Endothelial cell of umbilical vein (primary cell): ENCODE measurements around the gene CARD9. TPM values are rescaled to one million over a fixed set of nuclear protein-coding genes. Genes with fewer than 3 reads are reported as not detected.

Source experiments
- BruUV-seq: library from RNA; stranded (reverse); fragments of 400-500 nt; replicated peaks from 2 replicates; lab custom pipeline; 2021; lab: Mats Ljungman, UMichigan
- CTCF ChIA-PET: fragments of 300-600, 350-600 bp; sonication (Branson Sonifier 250); formaldehyde crosslinking; loops from one replicate; lab custom pipeline; 2021; ENCODE audit warnings: antibody characterized with exemption, inconsistent platforms; lab: Charles Lee
- POLR2A ChIA-PET: fragments of 300-600, 350-600 bp; sonication (Branson Sonifier 250); formaldehyde crosslinking; loops from one replicate; lab custom pipeline; 2021; ENCODE audit warnings: antibody characterized with exemption, inconsistent platforms; lab: Charles Lee
- DNase-seq: peaks from one replicate; pipeline ENCODE4 v3.0.0-alpha.2; 2011; ENCODE audit warnings: low read depth, low spot score
- FAIRE-seq: peaks from 2 replicates; lab custom pipeline; 2011; peaks lifted over from hg19 to GRCh38; lab: Jason Lieb, UNC
- H2AFZ ChIP-seq: 2 replicates; pipeline ENCODE4 v1.6.0; 2012; ENCODE audit warnings: low read depth, low read length, control low read depth, inconsistent platforms
- H3K27ac ChIP-seq: 2 replicates; pipeline ENCODE4 v1.5.1; 2011; ENCODE audit warnings: low read depth, mild to moderate bottlenecking, control low read depth, low read length, moderate library complexity; ENCODE audit not compliant: insufficient read depth
- H3K27me3 ChIP-seq, 2 experiments: 2 replicates each; pipeline versions ENCODE4 v1.6.0 to v1.6.1; 2011; ENCODE audit warnings: low read length in 2 of 2, mixed read lengths in 1 of 2; ENCODE audit not compliant: control insufficient read depth in 2 of 2, insufficient read depth in 2 of 2
- H3K36me3 ChIP-seq, 2 experiments: 2 replicates in 1 of 2; 3 replicates in 1 of 2; pipeline ENCODE4 v1.5.1; 2011; ENCODE audit warnings: low read length in 2 of 2, mild to moderate bottlenecking in 1 of 2, moderate library complexity in 1 of 2; ENCODE audit not compliant: control insufficient read depth in 2 of 2, insufficient read depth in 2 of 2; ENCODE audit errors: extremely low read depth in 1 of 2
- H3K4me1 ChIP-seq: 3 replicates; pipeline ENCODE4 v1.5.1; 2011; ENCODE audit warnings: mild to moderate bottlenecking, low read length; ENCODE audit not compliant: control insufficient read depth, insufficient read depth; ENCODE audit errors: extremely low read depth
- H3K4me2 ChIP-seq: 2 replicates; pipeline ENCODE4 v1.6.1; 2011; ENCODE audit warnings: low read length, control low read depth, mixed read lengths; ENCODE audit not compliant: insufficient read depth
- H3K4me3 ChIP-seq, 3 experiments: fragments of 200-600 bp in 1 of 3; sonication (generic), shearing (Covaris generic) in 1 of 3; replicated peaks in 1 of 3; 2 replicates each; pipeline ENCODE4 v1.5.1; 2011 to 2016; ENCODE audit warnings: control low read depth in 3 of 3, low read length in 3 of 3, mild to moderate bottlenecking in 2 of 3, inconsistent platforms in 1 of 3, low read depth in 1 of 3, moderate library complexity in 1 of 3; ENCODE audit not compliant: insufficient read depth in 1 of 3
- H3K79me2 ChIP-seq: 2 replicates; pipeline ENCODE4 v1.6.0; 2012; ENCODE audit warnings: low read length, inconsistent platforms; ENCODE audit not compliant: control insufficient read depth, insufficient read depth
- H3K9ac ChIP-seq: replicated peaks from 2 replicates; pipeline ENCODE3; 2011; ENCODE audit warnings: low read length, control low read depth; ENCODE audit not compliant: insufficient read depth; ENCODE audit errors: extremely low read depth
- H3K9me1 ChIP-seq: replicated peaks from 3 replicates; pipeline ENCODE4 v1.6.0; 2011; ENCODE audit warnings: mild to moderate bottlenecking, low read length; ENCODE audit not compliant: control insufficient read depth, insufficient read depth; ENCODE audit errors: extremely low read depth
- H3K9me3 ChIP-seq: replicated peaks from 2 replicates; pipeline ENCODE4 v1.5.1; 2012; ENCODE audit warnings: low read length, inconsistent platforms; ENCODE audit not compliant: control insufficient read depth, insufficient read depth
- H4K20me1 ChIP-seq: replicated peaks from 2 replicates; pipeline ENCODE3; 2011; ENCODE audit warnings: mild to moderate bottlenecking, low read length; ENCODE audit not compliant: control insufficient read depth, insufficient read depth; ENCODE audit errors: extremely low read depth
- EZH2 ChIP-seq: IDR thresholded peaks from 2 replicates; pipeline ENCODE4 v1.6.1; 2012; ENCODE audit warnings: borderline replicate concordance, low read depth, mild to moderate bottlenecking, moderate library complexity, low read length, inconsistent platforms; ENCODE audit not compliant: severe bottlenecking
- FOS ChIP-seq: IDR thresholded peaks from 2 replicates; pipeline ENCODE4 v1.6.1; 2011; ENCODE audit warnings: mild to moderate bottlenecking, low read length, moderate library complexity, borderline replicate concordance; ENCODE audit not compliant: insufficient read depth
- GATA2 ChIP-seq: IDR thresholded peaks from 2 replicates; pipeline ENCODE4 v1.7.0; 2011; ENCODE audit warnings: low read depth, mild to moderate bottlenecking, moderate library complexity, mixed read lengths, low read length; ENCODE audit not compliant: insufficient read length, insufficient read depth
- JUN ChIP-seq: IDR thresholded peaks from 2 replicates; pipeline ENCODE4 v1.6.1; 2011; ENCODE audit warnings: borderline replicate concordance, low read depth; ENCODE audit not compliant: insufficient read length, insufficient read depth
- MYC ChIP-seq: IDR thresholded peaks from one replicate; pipeline ENCODE4 v1.6.1; 2011; ENCODE audit warnings: mild to moderate bottlenecking, low read depth, low read length
- POLR2A ChIP-seq: IDR thresholded peaks from 2 replicates; pipeline ENCODE4 v1.6.1; 2012; ENCODE audit warnings: low read depth, mild to moderate bottlenecking, control low read depth, low read length
- POLR2AphosphoS5 ChIP-seq: IDR thresholded peaks from 2 replicates; pipeline ENCODE4 v1.6.1; 2012; ENCODE audit warnings: low read depth, mild to moderate bottlenecking, control low read depth, low read length, moderate library complexity; ENCODE audit not compliant: insufficient read depth
- dilution Hi-C: fragments of 300-500 bp; cut with MboI; formaldehyde crosslinking; loops from one replicate; pipeline ENCODE4 v1.15.0; 2019; ENCODE audit warnings: low sequenced_read_pairs; ENCODE audit not compliant: extremely low pct_ligation_motif_present
- intact Hi-C: fragments of 100-400 bp; cut with micrococcal nuclease; formaldehyde crosslinking; loops from one replicate; pipeline ENCODE4 v1.10.0; 2022
- polyA plus RNA-seq, 4 experiments: library from polyadenylated mRNA; depleted of rRNA in 3 of 4; stranded (reverse) in 3 of 4; unstranded in 1 of 4; fragments of >200 nt; gene quantifications; 2 replicates each; pipeline versions ENCODE4 v1.2.1 to v1.2.3, GENCODE V29; 2011 to 2012; ENCODE audit warnings: missing spikeins in 1 of 4
- total RNA-seq: library from RNA; stranded (reverse); gene quantifications from 2 replicates; pipeline ENCODE4 v1.2.3, GENCODE V29; 2021
- TF ChIP-seq, protein P1 (sequence below), 2 donors: IDR thresholded peaks; 1 replicate in 1 of 2; 2 replicates in 1 of 2; pipeline ENCODE4 v1.5.1; 2011; ENCODE audit warnings: low read length in 2 of 2, mild to moderate bottlenecking in 2 of 2, moderate library complexity in 2 of 2, control low read depth in 1 of 2, inconsistent platforms in 1 of 2, low read depth in 1 of 2; ENCODE audit not compliant: insufficient read depth in 1 of 2; ENCODE audit errors: extremely low read depth in 1 of 2
- TF ChIP-seq, protein P2 (sequence below): IDR thresholded peaks from 2 replicates; pipeline ENCODE4 v1.6.1; 2011; ENCODE audit not compliant: insufficient read depth, insufficient read length

The CARD9 gene
- total and polyA plus RNA-seq, 2 donors (not counting 3 experiments of a cell fraction or from before 2014, with no cell fraction given): 0.22 to 0.71 TPM

- POLR2A ChIA-PET: no interaction called here
- CTCF ChIA-PET: interaction anchor here (0.6 to 1.0 kb wide), 3 partner anchors 23 to 53 kb away, joined by 3 to 4 read pairs (median 3); partner anchors contain the start of gene DNLZ
These were observed 33.5 kb downstream of the CARD9 start for GRCh38 chr9:136339958-136340310.

More at GRCh38 chr9:136339958-136340310, 33.5 kb downstream of the CARD9 start:
- Histone ChIP-seq H3K36me3 (peaks cover 5 to 31% of the 10 kb centered on the region in 2 experiments), H2AFZ (no peak overlapping the region), H4K20me1 (no peaks in the 10 kb centered on the region), H3K27me3 (no peaks in the 10 kb centered on the region), H3K4me2 (no peak overlapping the region), H3K9ac (no peak overlapping the region), H3K4me1 (peaks cover 5% of the 10 kb centered on the region), H3K4me3 (no peak overlapping the region), H3K79me2 (no peaks in the 10 kb centered on the region), H3K9me3 (no peaks in the 10 kb centered on the region), H3K27ac (no peak overlapping the region), H3K9me1 (no peaks in the 10 kb centered on the region)
- DNase-seq: no peak
- dilution Hi-C loops: no loop called here
- intact Hi-C loops: loop anchor here (1.0 kb wide), 1 partner anchor 60 kb away; the partner anchor contains the start of gene SNAPC4
- no peak for FAIRE-seq
- no TSS peak for BruUV-seq
- TF ChIP-seq POLR2A: no peak
- no peak for TF ChIP-seq GATA2
- no peak for TF ChIP-seq MYC
- no peak for TF ChIP-seq EZH2
- TF ChIP-seq, protein P1, sequence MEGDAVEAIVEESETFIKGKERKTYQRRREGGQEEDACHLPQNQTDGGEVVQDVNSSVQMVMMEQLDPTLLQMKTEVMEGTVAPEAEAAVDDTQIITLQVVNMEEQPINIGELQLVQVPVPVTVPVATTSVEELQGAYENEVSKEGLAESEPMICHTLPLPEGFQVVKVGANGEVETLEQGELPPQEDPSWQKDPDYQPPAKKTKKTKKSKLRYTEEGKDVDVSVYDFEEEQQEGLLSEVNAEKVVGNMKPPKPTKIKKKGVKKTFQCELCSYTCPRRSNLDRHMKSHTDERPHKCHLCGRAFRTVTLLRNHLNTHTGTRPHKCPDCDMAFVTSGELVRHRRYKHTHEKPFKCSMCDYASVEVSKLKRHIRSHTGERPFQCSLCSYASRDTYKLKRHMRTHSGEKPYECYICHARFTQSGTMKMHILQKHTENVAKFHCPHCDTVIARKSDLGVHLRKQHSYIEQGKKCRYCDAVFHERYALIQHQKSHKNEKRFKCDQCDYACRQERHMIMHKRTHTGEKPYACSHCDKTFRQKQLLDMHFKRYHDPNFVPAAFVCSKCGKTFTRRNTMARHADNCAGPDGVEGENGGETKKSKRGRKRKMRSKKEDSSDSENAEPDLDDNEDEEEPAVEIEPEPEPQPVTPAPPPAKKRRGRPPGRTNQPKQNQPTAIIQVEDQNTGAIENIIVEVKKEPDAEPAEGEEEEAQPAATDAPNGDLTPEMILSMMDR (IDR thresholded peaks at IDR 0.05; ENCODE audit: extremely low read depth in 1 of 2, insufficient read depth in 1 of 2, low read depth in 1 of 2, low read length in 2 of 2): no peak
- no peak for TF ChIP-seq FOS
- no peak for TF ChIP-seq JUN
- TF ChIP-seq POLR2AphosphoS5: no peak
- TF ChIP-seq, protein P2, sequence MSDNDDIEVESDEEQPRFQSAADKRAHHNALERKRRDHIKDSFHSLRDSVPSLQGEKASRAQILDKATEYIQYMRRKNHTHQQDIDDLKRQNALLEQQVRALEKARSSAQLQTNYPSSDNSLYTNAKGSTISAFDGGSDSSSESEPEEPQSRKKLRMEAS: no peak
